SK-N-SH (cell line): Measurements from ENCODE around the gene SYNE3.

Experiments
- EZH2phosphoT487 ChIP-seq: fragments of 200-600 bp; sonication (generic); IDR thresholded peaks from 2 replicates; pipeline ENCODE4 v1.6.1; 2017; ENCODE audit warnings: low read depth, mixed run types, mild to moderate bottlenecking, antibody characterized with exemption, moderate library complexity, borderline replicate concordance
- FOSL2 ChIP-seq: IDR thresholded peaks from 2 replicates; pipeline ENCODE4 v1.4.0; 2012; ENCODE audit warnings: low read depth, mild to moderate bottlenecking, moderate library complexity, borderline replicate concordance
- MXI1 ChIP-seq: IDR thresholded peaks from 2 replicates; pipeline ENCODE4 v1.6.1; 2012; ENCODE audit warnings: mild to moderate bottlenecking, low read depth, low read length, improper control_type of control experiment
- NFIC ChIP-seq: IDR thresholded peaks from 2 replicates; pipeline ENCODE4 v1.4.0; 2012; ENCODE audit warnings: borderline replicate concordance
- POLR2AphosphoS5 ChIP-seq: IDR thresholded peaks from 2 replicates; pipeline ENCODE4 v1.6.1; 2012; ENCODE audit warnings: low read depth, low read length
- TAF1 ChIP-seq: IDR thresholded peaks from 2 replicates; pipeline ENCODE4 v1.6.1; 2012; ENCODE audit warnings: low read depth, mild to moderate bottlenecking, low read length, moderate library complexity, borderline replicate concordance
- YY1 ChIP-seq: IDR thresholded peaks from 2 replicates; pipeline ENCODE4 v1.4.0; 2012; ENCODE audit warnings: low read depth, mild to moderate bottlenecking
- TF ChIP-seq, protein P1 (sequence below): fragments of 200-600 bp; sonication (generic); IDR thresholded peaks from 2 replicates; pipeline ENCODE4 v1.6.1; 2017; ENCODE audit warnings: antibody characterized with exemption, mild to moderate bottlenecking, moderate library complexity
- TF ChIP-seq, protein P2 (sequence below): IDR thresholded peaks from 2 replicates; pipeline ENCODE4 v1.4.0; 2012; ENCODE audit warnings: low read depth, borderline replicate concordance

DNA sequence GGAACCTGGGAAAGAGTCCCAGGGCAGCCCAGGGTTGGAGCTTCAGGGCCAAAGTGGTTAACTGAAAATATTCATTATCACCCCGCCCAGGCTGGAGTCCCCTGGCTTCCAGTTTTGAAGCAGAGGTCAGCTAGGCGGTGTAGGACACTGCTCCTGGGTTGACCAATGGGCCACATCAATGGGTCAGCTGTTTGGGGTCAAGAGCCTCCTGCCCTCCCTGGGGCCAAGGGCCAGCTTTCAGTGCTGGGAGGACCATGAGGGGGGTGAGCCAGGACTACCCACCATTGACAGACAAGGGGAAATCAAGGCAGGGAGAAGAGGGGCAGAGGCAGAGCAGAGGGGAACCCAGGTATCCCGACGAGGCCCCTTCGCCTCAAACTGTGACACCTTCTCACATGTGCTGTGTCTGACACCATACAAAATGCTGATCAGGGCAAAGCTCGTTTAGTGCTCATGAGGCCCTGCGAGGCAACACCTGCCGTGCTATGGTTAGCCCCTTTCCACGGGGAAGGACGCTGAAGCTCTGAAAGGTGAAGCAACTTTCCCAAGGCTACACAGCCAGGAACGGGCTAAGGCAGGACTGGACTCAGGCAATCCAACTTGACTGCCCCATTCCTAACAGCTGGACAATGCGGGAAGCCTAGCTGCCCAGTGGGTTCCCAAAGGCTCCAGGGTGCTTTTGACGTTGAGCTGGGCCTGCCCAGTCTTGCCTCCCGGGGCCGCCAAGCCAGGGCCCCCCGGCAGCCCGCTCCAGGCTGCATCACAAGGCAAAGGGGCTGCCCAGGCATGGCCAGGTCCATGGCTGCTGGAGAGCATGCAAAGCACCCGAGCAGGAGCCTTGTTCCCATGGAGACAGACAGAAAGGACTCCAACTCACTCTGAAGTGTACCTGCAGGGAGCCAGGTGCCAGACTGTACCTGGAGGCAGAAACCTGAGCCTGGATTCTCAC, 2.0 kb downstream of the SYNE3 start:
- TF ChIP-seq, protein P1, sequence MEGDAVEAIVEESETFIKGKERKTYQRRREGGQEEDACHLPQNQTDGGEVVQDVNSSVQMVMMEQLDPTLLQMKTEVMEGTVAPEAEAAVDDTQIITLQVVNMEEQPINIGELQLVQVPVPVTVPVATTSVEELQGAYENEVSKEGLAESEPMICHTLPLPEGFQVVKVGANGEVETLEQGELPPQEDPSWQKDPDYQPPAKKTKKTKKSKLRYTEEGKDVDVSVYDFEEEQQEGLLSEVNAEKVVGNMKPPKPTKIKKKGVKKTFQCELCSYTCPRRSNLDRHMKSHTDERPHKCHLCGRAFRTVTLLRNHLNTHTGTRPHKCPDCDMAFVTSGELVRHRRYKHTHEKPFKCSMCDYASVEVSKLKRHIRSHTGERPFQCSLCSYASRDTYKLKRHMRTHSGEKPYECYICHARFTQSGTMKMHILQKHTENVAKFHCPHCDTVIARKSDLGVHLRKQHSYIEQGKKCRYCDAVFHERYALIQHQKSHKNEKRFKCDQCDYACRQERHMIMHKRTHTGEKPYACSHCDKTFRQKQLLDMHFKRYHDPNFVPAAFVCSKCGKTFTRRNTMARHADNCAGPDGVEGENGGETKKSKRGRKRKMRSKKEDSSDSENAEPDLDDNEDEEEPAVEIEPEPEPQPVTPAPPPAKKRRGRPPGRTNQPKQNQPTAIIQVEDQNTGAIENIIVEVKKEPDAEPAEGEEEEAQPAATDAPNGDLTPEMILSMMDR, result no peak
- TF ChIP-seq TAF1, result no peak
- TF ChIP-seq EZH2phosphoT487, result no peak
- no peak for TF ChIP-seq YY1
- TF ChIP-seq, protein P2, sequence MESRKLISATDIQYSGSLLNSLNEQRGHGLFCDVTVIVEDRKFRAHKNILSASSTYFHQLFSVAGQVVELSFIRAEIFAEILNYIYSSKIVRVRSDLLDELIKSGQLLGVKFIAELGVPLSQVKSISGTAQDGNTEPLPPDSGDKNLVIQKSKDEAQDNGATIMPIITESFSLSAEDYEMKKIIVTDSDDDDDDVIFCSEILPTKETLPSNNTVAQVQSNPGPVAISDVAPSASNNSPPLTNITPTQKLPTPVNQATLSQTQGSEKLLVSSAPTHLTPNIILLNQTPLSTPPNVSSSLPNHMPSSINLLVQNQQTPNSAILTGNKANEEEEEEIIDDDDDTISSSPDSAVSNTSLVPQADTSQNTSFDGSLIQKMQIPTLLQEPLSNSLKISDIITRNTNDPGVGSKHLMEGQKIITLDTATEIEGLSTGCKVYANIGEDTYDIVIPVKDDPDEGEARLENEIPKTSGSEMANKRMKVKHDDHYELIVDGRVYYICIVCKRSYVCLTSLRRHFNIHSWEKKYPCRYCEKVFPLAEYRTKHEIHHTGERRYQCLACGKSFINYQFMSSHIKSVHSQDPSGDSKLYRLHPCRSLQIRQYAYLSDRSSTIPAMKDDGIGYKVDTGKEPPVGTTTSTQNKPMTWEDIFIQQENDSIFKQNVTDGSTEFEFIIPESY, result no peak
- TF ChIP-seq MXI1, result no peak
- no peak for TF ChIP-seq POLR2AphosphoS5
- TF ChIP-seq FOSL2, result no peak
- TF ChIP-seq NFIC, result no peak
